ENCODE results near the gene NEUROD4.

The NEUROD4 gene

DNA sequence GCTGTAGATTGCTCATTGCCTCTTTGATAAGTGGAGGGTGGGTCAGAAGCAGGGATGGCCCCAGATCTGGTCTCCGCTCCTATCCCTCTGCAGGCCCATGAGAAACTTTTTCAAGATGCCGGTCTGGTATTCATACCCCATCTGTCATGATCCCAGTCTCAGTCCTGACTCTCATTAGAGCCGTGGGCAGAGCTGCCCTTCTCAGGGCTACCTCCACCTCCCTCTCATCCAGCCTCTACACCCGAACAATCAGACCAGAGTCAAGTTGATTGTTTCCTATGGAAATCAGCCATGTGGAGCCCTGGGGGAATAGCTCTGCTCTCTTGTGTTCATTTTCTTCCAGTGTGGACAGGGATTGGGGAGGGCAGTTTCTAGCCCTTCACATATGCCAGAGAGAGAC is 45.8 kb downstream of the NEUROD4 start:
- no peak for DNase-seq

DNA sequence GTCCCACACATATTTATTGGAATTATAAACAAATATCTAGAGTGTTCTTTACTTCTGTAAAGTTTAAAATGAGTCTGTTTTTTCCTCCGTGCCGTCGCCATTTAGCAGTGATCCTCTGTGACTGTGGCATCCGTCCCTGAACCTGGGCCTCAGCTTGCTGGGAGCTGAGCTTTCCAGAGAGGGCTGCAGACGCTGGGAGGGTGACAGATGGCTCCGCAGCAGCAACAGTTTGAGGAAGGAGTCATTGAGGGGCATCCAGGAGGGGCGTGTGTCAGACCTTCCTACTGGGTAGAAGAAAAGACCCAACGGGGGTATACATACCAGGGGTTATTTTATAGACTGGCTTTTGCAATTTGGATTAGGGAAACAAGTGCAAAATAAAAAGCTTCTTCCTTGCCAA is 47.9 kb downstream of the NEUROD4 start:
- no peak for DNase-seq

DNA sequence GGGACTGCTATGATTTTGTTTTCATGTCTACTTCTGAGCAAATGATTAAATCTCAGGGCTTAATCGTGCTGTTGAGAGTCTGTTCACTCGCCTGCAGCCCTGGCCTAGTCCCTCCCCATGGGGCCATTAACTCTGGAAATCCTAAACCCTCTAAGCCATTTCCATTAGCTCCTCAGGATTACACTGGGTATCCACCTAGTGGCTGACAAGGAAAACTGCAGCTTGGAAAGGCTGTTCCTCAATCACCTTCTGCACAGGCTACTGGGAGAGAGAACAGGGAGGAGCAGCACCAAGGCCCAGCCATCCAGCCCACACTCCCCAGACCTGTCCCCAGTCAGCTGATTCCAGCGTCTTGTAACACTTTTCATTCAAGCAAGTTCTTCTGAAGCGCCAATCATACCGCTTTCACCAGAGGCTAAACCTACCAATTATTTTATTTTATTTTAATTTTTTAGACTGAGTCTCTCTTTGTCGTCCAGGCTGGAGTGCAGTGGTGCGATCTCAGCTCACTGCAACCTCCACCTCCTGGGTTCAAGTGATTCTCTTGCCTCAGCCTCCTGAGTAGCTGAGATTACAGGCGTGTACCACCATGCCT is 48.7 kb downstream of the NEUROD4 start:
- DNase-seq, result peak; percentile 13

DNA sequence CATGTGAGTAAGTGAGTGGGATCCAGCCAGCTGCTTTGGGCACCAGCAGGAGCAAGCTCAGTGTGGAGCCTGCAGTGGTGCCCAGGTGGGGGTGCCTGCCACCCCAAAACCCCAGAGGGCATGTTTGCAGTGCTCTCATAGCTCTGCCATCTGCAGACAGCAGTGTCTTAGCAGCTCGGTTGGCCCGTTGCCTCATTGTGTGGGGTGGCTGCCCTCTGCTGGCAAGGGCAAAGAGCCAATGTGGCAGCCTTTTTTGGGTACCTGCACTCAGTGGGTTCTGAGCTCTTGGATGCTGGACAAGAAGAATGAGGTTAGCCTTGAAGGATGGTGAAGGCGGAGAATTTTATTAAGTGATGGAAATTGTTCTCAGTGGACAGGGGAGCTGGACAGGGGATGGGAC is 52.3 kb downstream of the NEUROD4 start:
- DNase-seq, result no peak

DNA sequence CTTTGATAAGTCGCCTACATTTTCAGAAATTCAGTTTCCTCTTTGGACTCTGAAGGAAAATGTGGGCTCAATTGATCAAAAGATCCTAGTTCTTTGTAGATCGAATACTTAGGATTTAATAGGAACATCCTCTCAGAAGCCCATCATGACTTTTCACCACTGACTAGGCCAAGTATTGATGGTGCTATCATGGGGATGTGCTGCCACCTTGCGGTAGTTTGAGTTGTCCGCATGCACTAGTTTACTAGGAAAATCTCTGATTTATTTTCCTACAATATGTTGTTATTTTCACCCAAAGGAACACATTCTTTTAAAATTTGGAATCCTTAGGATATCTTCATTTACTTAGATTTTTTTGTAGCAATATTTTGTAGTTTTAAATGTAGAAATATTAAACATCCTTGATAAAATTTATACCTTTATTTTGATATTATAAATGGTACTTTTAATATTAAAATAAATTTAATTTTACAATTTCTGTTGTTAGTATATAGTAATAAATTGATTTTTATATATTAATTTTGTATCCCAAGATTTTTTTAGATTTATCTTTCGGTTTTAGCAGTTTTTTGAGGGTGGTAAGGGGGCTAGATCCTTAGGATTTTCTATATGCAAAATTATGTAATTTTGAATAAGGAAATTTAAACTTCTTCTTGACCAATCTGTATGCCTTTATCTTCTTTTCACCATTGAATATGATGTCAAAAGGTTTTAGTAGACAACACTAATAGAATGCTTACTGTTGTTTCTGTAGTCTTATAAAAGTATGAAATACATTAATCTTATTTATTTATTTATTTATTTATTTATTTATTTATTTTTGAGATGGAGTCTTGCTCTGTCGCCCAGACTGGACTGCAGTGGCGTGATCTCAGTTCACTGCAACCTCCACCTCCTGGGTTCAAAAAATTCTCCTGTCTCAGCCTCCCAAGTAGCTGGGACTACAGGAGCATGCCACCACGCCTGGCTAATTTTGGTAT is 53.6 kb downstream of the NEUROD4 start:
- peak; percentile 17 for DNase-seq

DNA sequence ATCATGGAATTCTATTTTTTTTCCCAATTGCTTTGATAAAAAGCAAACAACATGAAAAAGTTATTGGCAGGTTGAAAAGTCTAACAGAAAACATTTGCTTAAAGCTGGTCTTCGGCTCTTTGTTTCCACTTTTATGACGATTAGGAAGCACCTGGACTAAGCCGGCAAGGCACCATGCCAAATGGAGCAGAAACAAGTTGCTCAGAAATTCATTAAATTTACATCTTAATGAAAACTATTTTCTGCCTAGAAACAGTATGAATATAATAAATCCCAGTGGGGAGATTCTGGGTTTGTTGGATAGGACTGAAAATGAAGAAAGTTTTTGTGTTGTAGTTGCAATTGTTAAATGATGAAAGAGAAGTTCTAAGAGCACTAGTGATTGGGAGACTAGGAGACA is 55.0 kb downstream of the NEUROD4 start:
- DNase-seq, result no peak
